Left cardiac atrium (tissue), 4 donors: ENCODE measurements around the gene DDA1. TPM values are rescaled to one million over a fixed set of nuclear protein-coding genes. Genes with fewer than 3 reads are reported as not detected.
"Not testable (repeated sequence)": the region's sequence is repeated elsewhere in the genome, so short reads cannot be mapped to it uniquely, and the experiment has no call there.

Experiments used
- ATAC-seq, 2 donors: fragments of 200-7000 bp; cut with Tn5 transposase; one replicate each; pipeline ENCODE4 v1.9.1; 2020; ENCODE audit warnings: mild to moderate bottlenecking in 2 of 2, moderate library complexity in 2 of 2
- DNase-seq: peaks from one replicate; pipeline ENCODE4 v3.0.0-alpha.2; 2020
- intact Hi-C, 2 donors: fragments of 100-400 bp; cut with DNase I; formaldehyde crosslinking; loops; one replicate each; pipeline versions ENCODE4 v1.14.1 to v1.15.1; 2022 to 2023
- long read RNA-seq: library from polyadenylated mRNA; unstranded; transcript quantifications from one replicate; pipeline ENCODE4 v2.0.0, GENCODE V29; 2021
- total RNA-seq, 2 donors: library from RNA; stranded (reverse); fragmentation: NEBNext Ultra II Directional; extraction: Animal tissue kit (Norgen Biotek cat#: 25700); gene quantifications; one replicate each; pipeline ENCODE4 v1.2.1, GENCODE V29; 2021
- donor health status: DM: no; HTN: yes; CAD: no.
- donor health status: DM: no; HTN: yes; CAD: no; lungs with severe emphysema.
- donor health status: DM: yes; HTN: yes; CAD: no.
- donor health status: Dilated cardiomyopathy.

Gene DDA1
- 10 to 100 TPM; 27.5 to 33.3 TPM for total RNA-seq
- long read RNA-seq, full-length matches to known transcripts: 6 of 10 reads
- long read RNA-seq, partial matches to known transcripts: 0 of 10 reads
- long read RNA-seq, other reads (novel, unspliced or antisense): 4 of 10 reads

- intact Hi-C loops: no loop called here
- ATAC-seq (peak; percentile 88 to 89), DNase-seq (peak; percentile 100)
Observed at GRCh38 chr19:17309198-17309964, at the start of gene DDA1. Gene DDA1 (plus strand): TSS chr19:17309563. CDS start chr19:17309655, 92 bp downstream.

GRCh38 chr19:17259934-17260333 is 49.4 kb upstream of the DDA1 start:
- no peak for ATAC-seq
- DNase-seq: no peak
- intact Hi-C loops: no loop called here

GRCh38 chr19:17260842-17261325 is 48.5 kb upstream of the DDA1 start:
- intact Hi-C loops: no loop called here
- DNase-seq (peak; percentile 77), ATAC-seq (peak; percentile 81 to 83)

GRCh38 chr19:17262557-17262956 is 46.8 kb upstream of the DDA1 start:
- ATAC-seq (no peak), DNase-seq (no peak)
- intact Hi-C loops: no loop called here

- no peak for ATAC-seq
- intact Hi-C loops: no loop called here
- no peak for DNase-seq
Observed at GRCh38 chr19:17263712-17264640, 45.4 kb upstream of the DDA1 start.

- DNase-seq: peak; percentile 69
- no peak for ATAC-seq
- intact Hi-C loops: no loop called here
Observed at GRCh38 chr19:17264641-17264979, 44.8 kb upstream of the DDA1 start, which contains the start of gene USHBP1. Gene USHBP1 (minus strand): TSS chr19:17264745. CDS start chr19:17264299, 446 bp downstream.

GRCh38 chr19:17266026-17266425 is 43.3 kb upstream of the DDA1 start:
- no peak for DNase-seq
- ATAC-seq: no peak
- intact Hi-C loops: no loop called here

GRCh38 chr19:17266589-17266974 is 42.8 kb upstream of the DDA1 start:
- DNase-seq (no peak), ATAC-seq (no peak)
- intact Hi-C loops: no loop called here

- DNase-seq (peak; percentile 95), ATAC-seq (peak; percentile 98)
- intact Hi-C loops: no loop called here
Observed at GRCh38 chr19:17266975-17267788, 42.2 kb upstream of the DDA1 start, which contains the start of gene BABAM1. Gene BABAM1 (plus strand): TSS chr19:17267443. CDS start chr19:17268807, 1,364 bp downstream.

GRCh38 chr19:17268754-17269153 is 40.6 kb upstream of the DDA1 start:
- ATAC-seq: no peak
- intact Hi-C loops: no loop called here
- DNase-seq: no peak

- intact Hi-C loops, ATAC-seq: not testable (repeated sequence)
Observed at GRCh38 chr19:17274892-17275291, 34.5 kb upstream of the DDA1 start.

GRCh38 chr19:17275441-17276175 is 33.8 kb upstream of the DDA1 start:
- intact Hi-C loops: no loop called here
- ATAC-seq (no peak), DNase-seq (no peak)

More at GRCh38 chr19:17274892-17275291, 34.5 kb upstream of the DDA1 start:
- DNase-seq: not testable (repeated sequence)

- DNase-seq (no peak), ATAC-seq (no peak)
- intact Hi-C loops: no loop called here
Observed at GRCh38 chr19:17279436-17279835, 29.9 kb upstream of the DDA1 start.

GRCh38 chr19:17281391-17282304 is 27.7 kb upstream of the DDA1 start, which contains the start of gene ANKLE1:
Gene ANKLE1 (plus strand): TSS chr19:17281901. CDS start chr19:17281921, 20 bp downstream.
- peak; percentile 40 to 56 for ATAC-seq
- no peak for DNase-seq
- intact Hi-C loops: loop anchor here (1.0 to 10.0 kb wide), 3 partner anchors 77 to 214 kb away; no protein-coding TSS in a partner anchor

- intact Hi-C loops: loop anchor here (1.0 to 10.0 kb wide), 3 partner anchors 78 to 215 kb away; no protein-coding TSS in a partner anchor
- ATAC-seq (peak; percentile 95 to 96), DNase-seq (peak; percentile 85)
Observed at GRCh38 chr19:17282488-17283125, 26.8 kb upstream of the DDA1 start.

- DNase-seq: no peak
- intact Hi-C loops: loop anchor here in 1 of 2 donors (5.0 to 10.0 kb wide), 2 partner anchors 79 to 216 kb away; no protein-coding TSS in a partner anchor
- no peak for ATAC-seq
Observed at GRCh38 chr19:17283504-17283996, 25.8 kb upstream of the DDA1 start.
